DMS53 treated with DMSO at 0.1 percent for 48 hours (cell line): ENCODE results near the gene GJB3.
"Not testable (repeated sequence)": the region's sequence is repeated elsewhere in the genome, so short reads cannot be mapped to it uniquely, and the experiment has no call there.

Source experiments
- DNase-seq: peaks from one replicate; lab custom pipeline; 2025; ENCODE audit not compliant: unreplicated experiment; lab: John Stamatoyannopoulos, UW

Gene GJB3

DNA sequence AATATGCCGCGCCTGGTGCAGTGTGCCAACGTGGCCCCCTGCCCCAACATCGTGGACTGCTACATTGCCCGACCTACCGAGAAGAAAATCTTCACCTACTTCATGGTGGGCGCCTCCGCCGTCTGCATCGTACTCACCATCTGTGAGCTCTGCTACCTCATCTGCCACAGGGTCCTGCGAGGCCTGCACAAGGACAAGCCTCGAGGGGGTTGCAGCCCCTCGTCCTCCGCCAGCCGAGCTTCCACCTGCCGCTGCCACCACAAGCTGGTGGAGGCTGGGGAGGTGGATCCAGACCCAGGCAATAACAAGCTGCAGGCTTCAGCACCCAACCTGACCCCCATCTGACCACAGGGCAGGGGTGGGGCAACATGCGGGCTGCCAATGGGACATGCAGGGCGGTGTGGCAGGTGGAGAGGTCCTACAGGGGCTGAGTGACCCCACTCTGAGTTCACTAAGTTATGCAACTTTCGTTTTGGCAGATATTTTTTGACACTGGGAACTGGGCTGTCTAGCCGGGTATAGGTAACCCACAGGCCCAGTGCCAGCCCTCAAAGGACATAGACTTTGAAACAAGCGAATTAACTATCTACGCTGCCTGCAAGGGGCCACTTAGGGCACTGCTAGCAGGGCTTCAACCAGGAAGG is 4.3 kb downstream of the GJB3 start:
- DNase-seq, result no peak

DNA sequence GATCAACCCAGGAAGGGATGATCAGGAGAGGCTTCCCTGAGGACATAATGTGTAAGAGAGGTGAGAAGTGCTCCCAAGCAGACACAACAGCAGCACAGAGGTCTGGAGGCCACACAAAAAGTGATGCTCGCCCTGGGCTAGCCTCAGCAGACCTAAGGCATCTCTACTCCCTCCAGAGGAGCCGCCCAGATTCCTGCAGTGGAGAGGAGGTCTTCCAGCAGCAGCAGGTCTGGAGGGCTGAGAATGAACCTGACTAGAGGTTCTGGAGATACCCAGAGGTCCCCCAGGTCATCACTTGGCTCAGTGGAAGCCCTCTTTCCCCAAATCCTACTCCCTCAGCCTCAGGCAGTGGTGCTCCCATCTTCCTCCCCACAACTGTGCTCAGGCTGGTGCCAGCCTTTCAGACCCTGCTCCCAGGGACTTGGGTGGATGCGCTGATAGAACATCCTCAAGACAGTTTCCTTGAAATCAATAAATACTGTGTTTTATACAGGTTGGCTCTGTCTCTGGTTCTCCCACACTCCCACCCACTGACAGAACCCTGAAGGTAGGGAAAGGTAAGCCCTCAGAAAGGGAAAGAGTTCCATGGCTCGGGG is 5.0 kb downstream of the GJB3 start:
- DNase-seq, result no peak

DNA sequence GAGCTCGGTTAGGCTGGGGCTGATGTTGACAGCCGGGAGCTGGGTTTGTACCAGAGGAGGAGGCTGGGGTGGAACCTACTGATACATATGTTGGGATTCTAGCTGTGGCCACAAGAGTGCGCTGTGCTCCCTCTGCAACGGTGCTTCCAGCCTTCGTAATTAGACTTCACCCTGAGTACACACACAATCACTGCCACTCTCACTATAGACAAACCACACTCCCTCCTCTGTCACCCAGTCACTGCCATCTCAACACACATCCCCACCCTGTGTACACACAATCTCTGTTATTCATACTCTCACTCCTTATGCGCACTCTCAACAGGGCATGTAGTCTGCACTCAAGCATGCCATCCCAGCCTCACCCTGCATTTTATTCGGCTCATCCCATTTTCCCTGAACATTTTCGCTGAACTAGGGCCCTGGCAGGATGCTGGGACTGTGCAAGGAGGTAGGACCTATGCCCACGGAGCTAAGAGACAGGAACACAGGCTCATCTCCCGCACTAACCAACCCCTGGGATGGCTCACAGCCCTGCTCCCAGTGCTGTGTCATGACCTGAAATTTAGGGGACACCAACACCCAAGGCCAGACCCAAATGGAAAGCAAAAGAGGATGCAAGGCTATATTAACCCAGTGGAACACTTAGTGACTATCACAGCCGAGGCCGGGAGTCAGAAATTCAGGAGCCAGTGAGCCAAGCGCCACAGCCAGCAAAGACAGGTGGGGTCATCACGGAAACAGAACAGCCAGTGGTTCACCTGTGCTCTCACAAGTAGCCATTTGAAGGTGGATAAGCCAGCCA is 5.7 kb downstream of the GJB3 start:
- DNase-seq, result peak; percentile 87

DNA sequence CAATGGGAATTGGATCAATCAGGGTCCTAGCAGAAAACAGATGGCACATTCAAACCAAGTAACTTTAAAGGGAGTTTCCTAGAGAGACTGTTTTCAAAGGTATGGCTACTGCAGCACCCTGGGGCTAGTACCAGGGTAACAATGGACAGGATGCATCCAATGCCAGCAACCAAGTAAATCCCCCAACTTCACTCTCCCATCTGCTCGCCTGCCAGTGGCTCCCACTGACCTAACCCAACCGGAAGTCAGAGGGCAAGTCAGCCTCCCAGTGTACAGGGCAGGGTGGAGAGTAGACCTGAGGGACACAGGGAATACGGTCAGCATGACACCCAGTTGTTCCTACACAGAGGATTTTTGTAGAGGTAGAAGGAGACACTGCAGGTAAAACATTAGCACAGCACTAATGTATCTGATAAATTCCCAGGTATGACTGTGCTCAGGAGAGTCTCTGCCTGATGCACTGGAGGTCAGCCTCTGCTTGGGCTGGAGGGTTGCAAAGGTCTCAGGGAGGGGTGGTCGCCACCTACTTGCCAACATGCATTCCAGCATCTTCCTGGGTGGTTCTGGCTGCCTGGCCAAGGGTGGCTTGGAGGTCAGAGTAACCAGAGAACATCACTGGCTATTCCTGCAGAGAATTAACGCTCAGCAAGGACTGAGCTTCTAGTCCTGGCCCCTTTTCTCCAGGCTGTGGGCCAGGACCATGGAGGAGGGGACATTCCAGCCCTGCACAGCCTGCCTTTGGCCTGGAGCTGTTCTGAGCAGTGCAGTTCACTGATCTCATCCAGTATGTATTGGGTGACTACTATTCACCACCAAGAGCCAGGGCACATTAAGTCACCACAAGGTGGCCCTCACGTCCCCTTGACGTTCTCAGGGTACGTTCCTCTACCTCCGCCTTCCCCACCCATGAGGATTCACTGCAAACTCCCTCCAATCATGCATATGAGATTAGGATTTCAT is 6.7 kb downstream of the GJB3 start:
- no peak for DNase-seq

DNA sequence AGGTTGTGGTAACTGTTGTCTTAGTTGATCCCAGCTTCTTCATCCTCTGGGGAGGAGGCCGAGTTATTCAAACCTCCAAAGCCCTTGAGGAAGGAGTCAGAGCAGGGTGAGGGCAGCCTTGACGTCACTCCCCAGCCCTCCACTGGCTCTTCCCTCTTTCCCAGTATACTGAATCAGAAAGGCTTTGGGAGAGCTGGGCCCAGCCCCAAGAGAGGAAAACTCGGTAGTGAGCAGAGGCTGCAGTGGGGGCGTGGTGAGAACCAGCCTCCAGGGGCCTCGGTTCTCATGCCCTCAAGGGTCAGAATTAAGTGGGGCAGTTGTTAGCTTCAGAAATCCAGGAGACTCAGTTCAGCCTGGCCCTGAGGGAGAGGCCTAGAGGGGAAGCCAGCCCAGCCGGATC is 10.0 kb downstream of the GJB3 start:
- no peak for DNase-seq

DNA sequence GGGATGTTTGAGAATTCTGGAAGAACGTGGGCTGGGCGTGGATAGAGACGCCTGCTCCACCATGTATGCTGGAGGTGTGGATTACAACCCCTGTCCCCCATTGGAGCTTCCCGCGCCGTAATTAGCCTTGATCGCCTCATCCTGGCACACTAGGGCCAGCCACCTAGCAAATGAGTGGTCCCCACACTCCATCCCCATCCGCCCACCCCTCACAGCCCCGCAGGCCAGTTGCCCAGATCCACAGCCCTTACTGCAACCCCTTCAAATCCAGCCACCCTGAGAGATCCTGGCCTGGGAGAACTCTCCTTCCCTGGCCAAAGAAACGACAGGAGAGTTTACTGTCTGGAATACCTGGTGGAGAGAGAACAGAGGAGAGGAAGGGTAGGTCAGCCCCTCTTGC is 11.4 kb downstream of the GJB3 start:
- DNase-seq, result no peak

DNA sequence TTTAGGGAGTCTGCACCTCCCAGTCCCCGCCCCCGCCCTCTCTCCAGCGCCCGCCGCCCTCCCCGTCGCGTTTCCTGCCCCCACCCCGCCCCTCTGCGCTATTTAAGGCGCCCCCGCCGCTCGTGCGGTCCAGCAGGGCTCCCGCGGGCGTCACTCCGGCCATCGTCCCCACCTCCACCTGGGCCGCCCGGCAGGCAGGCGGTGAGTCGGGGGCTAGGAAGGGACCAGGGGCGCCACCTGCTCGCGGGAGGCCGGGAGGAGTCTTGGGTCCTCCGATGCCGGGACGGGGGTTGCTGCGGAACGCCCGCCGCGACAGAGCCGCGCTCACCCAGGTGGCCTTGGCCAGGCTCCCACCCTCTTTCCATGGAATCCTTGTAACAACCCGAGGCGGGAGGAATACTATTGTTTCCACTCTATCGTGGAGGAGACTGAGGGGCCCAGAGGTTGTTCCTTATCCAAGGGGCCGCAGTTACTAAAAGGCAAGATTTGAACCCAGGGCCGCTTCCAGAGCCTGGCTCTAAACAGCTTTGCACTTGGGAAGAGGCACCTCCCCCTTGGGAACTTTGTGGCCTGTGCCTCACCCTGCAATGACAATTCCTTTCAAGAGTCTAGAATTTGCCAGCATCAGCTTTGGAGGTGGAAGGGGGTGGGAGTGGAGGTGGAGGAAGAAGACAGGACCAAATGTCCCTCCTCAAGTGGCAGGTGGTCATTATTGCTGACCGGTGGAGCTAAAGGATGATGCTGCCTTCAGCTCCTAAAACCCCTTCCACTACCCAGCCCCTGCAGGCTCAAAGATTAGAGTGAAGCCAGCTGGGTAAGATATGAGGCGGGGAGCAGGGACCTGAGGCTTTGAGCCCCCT is 12.1 kb downstream of the GJB3 start, which contains the start of gene GJA4:
TSS of gene GJA4 (plus strand) at position 132 of the 860 bp plus-strand sequence. CDS start 1,215 bp downstream, outside the sequence.
- DNase-seq, result no peak

DNA sequence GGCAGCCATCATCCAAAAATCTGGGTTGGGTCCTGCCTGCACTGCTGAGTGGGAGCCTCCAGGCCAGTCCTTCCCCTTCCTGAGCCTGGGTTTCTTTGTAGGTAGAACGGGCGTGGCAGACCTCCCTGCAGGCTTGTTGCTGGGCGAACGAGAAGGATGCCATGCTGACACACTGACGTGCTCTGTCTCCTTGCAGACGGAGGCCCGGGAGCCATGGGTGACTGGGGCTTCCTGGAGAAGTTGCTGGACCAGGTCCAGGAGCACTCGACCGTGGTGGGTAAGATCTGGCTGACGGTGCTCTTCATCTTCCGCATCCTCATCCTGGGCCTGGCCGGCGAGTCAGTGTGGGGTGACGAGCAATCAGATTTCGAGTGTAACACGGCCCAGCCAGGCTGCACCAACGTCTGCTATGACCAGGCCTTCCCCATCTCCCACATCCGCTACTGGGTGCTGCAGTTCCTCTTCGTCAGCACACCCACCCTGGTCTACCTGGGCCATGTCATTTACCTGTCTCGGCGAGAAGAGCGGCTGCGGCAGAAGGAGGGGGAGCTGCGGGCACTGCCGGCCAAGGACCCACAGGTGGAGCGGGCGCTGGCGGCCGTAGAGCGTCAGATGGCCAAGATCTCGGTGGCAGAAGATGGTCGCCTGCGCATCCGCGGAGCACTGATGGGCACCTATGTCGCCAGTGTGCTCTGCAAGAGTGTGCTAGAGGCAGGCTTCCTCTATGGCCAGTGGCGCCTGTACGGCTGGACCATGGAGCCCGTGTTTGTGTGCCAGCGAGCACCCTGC is 13.2 kb downstream of the GJB3 start:
- no peak for DNase-seq

DNA sequence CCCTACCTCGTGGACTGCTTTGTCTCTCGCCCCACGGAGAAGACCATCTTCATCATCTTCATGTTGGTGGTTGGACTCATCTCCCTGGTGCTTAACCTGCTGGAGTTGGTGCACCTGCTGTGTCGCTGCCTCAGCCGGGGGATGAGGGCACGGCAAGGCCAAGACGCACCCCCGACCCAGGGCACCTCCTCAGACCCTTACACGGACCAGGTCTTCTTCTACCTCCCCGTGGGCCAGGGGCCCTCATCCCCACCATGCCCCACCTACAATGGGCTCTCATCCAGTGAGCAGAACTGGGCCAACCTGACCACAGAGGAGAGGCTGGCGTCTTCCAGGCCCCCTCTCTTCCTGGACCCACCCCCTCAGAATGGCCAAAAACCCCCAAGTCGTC is 13.8 kb downstream of the GJB3 start:
- no peak for DNase-seq

DNA sequence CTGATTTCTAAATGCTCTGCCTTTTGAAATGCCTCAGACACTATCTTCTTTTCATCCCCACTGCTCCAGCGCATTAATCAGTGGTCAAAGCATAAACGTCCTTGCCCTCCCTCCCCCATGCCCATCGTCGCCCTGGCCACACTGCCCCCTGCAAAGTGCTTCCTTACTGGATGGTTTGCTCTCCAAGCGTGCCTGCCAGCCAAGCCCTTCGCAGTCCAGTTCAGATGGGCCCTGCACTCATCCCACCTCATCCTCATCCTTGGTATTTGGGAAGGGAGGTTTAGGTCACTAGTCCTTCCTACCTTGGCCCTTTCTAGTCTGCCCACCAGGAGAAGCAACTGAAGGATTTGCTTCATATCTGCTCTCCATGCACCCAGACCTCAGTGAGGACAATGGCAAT is 14.9 kb downstream of the GJB3 start:
- DNase-seq, result no peak

DNA sequence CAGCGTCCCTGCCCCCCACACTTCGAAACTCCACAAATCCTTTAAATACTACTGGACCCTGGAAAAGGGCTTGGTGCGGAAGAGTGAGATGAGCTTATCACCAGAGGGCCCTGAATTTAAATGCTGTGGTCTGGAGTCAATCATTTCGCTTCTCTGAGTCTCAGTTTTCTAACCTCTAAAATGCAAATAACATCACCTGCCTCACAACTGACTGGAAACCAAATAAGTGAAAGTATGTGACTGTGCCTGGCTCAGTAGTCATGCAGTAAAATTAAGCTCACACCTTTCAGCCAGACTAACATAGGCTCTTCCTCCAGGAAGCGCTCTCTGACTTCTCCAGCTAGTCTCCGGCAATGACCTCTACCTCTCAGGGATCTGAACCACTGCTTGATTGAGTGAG is 16.0 kb downstream of the GJB3 start:
- DNase-seq, result no peak

DNA sequence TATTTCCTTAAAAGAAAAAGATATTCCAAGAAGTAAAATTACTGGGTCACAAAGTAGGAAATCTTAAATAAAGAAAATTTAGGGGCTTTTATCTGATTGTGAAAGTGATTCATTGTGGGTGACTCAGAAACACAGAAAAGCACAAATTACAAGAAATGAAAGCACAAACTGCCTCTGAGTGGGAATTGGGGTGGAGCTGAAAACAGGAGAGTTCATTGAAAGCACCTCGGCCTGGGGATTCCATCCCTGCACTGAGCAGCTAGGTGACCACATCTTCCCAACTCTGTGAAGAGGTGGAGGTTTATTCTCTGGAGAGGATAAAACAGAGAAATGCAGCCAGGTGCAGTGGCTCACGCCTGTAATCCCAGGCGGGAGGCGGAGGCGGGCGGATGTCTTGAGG is 19.2 kb downstream of the GJB3 start:
- DNase-seq, result no peak

DNA sequence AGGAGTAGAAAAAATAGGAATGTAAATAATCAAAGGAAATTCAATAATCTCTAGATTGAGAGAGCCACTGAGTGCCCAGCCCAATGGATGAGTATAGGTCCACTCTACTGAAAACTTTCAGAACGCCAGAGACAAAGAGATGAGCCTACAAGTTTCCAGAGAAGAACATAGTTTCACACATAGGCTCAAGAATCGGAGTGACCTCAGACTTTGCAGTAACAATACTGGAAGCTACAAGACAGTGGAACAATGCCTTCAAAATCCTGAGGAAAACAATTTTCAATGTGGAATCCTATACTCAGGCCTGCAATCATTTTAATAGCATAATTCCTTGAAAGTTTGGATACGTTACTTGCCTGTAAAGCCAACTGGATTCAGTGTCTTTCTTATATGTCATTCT is 22.8 kb downstream of the GJB3 start:
- no peak for DNase-seq

DNA sequence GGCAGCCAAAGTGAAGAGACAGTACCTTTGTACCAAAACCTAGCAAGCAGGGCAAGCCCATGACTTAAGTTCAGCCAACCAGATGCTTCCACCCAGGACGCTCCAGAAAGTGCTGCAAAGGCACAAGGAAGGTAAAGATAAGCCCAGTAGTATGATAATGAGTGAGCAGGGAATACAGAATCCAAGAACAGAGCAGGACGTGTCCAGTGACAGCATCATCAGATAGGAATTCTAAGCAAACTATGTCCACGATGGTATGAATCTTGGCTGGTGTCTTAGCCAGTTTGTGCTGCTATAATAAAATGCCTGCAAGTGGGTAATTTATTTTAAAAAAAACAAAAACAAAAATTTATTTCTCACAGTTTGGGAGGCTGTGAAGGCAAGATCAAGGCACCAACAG is 25.4 kb downstream of the GJB3 start:
- no peak for DNase-seq

DNA sequence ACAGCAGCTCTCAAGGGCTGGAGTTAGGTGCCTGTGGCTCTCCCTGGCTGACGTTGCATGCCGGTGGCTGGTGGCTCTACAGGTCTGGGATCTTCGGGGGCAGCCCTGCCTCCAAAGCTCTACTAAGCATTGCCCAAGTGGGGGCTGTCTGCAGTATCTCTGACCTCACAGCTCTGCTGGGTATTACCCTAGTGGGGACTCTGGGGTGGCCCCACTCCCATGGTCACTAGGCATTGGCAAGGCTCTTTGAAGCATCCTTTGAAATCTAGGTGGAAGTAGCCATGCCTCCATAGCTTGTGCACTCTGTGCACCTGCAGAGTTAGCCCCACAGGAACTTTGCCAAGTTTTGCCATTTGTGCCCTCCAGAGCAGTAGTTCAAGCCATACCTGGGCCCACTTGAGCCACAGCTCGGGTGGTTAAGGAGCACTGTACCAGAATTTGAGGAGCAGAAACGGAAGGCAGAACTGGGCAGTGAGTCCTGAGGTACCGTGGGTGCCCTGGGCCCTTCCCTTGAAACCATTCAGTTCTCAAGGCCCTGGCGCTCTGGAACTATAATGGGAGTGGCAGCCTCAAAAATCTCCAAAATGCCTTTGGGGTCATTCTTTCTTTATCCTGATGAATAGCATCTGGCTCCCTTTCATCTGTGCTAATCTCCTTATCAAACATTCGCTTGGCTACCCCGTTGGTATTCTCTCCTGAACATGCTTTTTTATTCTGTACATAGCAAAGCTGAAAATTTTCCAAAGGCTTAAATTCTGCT is 27.2 kb downstream of the GJB3 start:
- no peak for DNase-seq

DNA sequence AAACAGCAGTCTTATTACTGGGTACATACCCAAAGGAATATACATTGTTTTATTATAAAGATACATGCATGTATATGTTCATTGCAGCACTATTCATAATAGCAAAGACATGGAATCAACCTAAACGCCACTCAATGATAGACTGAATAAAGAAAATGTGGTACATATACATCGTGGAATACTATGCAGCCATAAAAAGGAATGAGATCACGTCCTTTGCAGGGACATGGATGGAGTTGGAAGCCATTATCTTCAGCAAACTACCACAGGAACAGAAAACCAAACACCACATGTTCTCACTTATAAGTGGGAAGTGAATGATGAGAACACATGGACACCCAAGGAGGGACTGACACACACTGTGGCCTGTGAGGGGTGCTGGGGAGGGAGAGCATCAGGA is 29.8 kb downstream of the GJB3 start:
- not testable (repeated sequence) for DNase-seq

DNA sequence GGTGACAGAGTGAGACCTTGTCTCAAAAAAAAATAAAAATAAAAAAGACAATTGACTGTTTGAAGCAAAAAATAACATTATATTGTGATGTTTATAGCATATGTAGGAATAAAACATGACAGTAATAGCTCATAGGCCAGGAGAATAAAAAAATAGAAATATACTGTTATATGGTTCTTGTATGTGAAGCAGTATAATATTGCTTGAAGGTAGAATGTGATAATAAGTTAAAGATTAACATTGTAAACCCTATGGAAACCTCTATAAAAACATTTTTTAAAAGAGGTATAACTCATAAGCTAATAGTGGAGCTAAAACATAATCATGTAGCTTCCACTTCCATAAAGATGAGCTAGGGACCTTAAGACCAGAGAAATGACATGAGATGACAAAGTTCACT is 35.3 kb downstream of the GJB3 start:
- no peak for DNase-seq

DNA sequence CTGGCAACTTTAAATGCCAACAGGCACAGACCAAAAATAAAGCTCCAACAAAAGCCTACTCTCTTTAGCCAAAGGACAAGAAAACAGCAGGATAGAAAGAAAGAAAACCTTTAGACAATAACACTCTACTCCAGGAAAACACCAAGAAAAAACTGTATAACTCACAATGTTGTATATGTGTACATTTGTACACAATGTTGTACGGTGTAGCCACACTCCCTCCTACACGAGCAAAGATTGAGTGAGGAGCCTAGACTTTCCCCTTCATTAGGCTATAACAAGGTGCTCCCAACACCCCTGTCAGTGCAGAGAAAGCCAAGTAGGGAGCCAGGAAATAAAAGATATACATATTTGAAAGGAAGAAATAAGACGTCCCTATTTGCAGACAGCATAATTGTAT is 35.8 kb downstream of the GJB3 start:
- no peak for DNase-seq

DNA sequence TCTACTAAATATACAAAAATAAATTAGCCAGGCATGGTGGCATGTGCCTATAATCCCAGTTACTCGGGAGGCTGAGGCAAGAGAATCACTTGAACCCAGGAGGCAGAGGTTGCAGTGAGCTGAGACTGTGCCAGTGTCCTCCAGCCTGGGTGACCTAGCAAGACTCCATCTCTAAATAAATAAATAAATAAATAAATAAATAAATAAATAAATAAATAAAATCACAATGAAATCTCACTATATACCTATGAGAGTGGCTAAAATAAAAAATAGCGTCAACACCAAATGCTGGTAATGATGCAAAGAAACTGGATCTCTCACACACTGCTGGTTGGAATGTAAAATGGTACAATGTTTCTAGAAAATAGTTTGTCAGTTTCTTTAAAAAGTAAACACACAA is 37.8 kb downstream of the GJB3 start:
- DNase-seq, result not testable (repeated sequence)
